ACC112 (cell line): ENCODE results near the gene RBM6.
"Not testable (repeated sequence)": the region's sequence is repeated elsewhere in the genome, so short reads cannot be mapped to it uniquely, and the experiment has no call there.

Experiments
- H2AFZ ChIP-seq: fragments of 200-600 bp; sonication (generic); one replicate; pipeline ENCODE4 v1.6.0; 2017; ENCODE audit warnings: antibody characterized with exemption, low read length; ENCODE audit not compliant: unreplicated experiment
- H3K27ac ChIP-seq: fragments of 200-600 bp; sonication (generic); 2 replicates; pipeline ENCODE4 v1.5.1; 2014; ENCODE audit warnings: low read depth, mild to moderate bottlenecking, antibody characterized with exemption, low read length, moderate library complexity
- H3K27me3 ChIP-seq: fragments of 200-600 bp; sonication (generic); 2 replicates; pipeline ENCODE4 v1.6.1; 2014; ENCODE audit warnings: mild to moderate bottlenecking, antibody characterized with exemption, low read length, moderate library complexity, mixed read lengths; ENCODE audit not compliant: insufficient read depth
- H3K36me3 ChIP-seq: fragments of 200-600 bp; sonication (generic); 2 replicates; pipeline ENCODE4 v1.6.1; 2016; ENCODE audit warnings: mild to moderate bottlenecking, antibody characterized with exemption, low read length, moderate library complexity, mixed read lengths; ENCODE audit not compliant: insufficient read depth
- H3K4me1 ChIP-seq: fragments of 200-600 bp; sonication (generic); one replicate; pipeline ENCODE4 v1.6.1; 2016; ENCODE audit warnings: low read length, mixed read lengths; ENCODE audit not compliant: insufficient read depth, unreplicated experiment, control insufficient read depth
- H3K4me3 ChIP-seq: fragments of 200-600 bp; sonication (generic); 2 replicates; pipeline ENCODE4 v1.5.1; 2014; ENCODE audit warnings: mild to moderate bottlenecking, low read depth, low read length
- H3K79me2 ChIP-seq: fragments of 200-600 bp; sonication (generic); one replicate; pipeline ENCODE4 v1.6.0; 2016; ENCODE audit warnings: low read length; ENCODE audit not compliant: control insufficient read depth, unreplicated experiment, insufficient read depth

The RBM6 gene

GRCh38 chr3:49924683-49925082 lies 15.3 kb upstream of the RBM6 start:
- Histone ChIP-seq H2AFZ (no peak overlapping the region), H3K27me3 (no peaks in the 10 kb centered on the region), H3K4me1 (peaks cover 15% of the 10 kb centered on the region), H3K79me2 (peaks cover 8% of the 10 kb centered on the region), H3K36me3 (no peaks in the 10 kb centered on the region), H3K4me3 (no peak overlapping the region), H3K27ac (peak overlapping the region; percentile 47; the same call in 1 of the 2 replicates)

DNA sequence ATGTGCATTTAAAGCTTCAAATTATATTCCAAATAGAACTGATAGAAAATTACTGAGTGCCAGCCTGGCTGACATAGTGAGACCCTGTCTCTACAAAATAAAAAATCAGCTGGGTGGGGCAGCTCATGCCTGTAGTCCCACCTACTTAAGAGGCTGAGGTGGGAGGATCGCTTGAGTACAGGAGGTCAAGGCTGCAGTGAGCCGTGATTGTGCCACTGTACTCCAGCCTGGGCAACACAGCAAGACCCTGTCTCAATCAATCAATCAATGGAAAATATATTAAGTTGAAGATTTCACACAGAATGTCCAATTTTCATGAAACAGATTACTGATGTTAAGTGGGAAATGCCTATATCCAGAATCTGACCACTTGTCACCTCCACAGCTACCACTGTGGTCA lies 14.5 kb upstream of the RBM6 start:
- H2AFZ ChIP-seq = no peak overlapping the region
- no peaks in the 10 kb centered on the region for H3K36me3 ChIP-seq
- H3K4me1 ChIP-seq = peaks cover 20% of the 10 kb centered on the region
- no peaks in the 10 kb centered on the region for H3K27me3 ChIP-seq
- H3K27ac ChIP-seq = no peak overlapping the region
- H3K79me2 ChIP-seq = peaks cover 8% of the 10 kb centered on the region
- no peak overlapping the region for H3K4me3 ChIP-seq

GRCh38 chr3:49926117-49926728 lies 13.7 kb upstream of the RBM6 start:
- H3K4me1 ChIP-seq = peaks cover 20% of the 10 kb centered on the region

GRCh38 chr3:49927798-49928197 lies 12.2 kb upstream of the RBM6 start:
- Histone ChIP-seq H3K4me1 (peaks cover 20% of the 10 kb centered on the region), H3K27ac (no peak overlapping the region), H2AFZ (no peak overlapping the region), H3K27me3 (no peaks in the 10 kb centered on the region), H3K79me2 (peaks cover 8% of the 10 kb centered on the region), H3K36me3 (no peaks in the 10 kb centered on the region), H3K4me3 (no peak overlapping the region; the same call in 1 of the 2 replicates)

More at GRCh38 chr3:49926117-49926728, 13.7 kb upstream of the RBM6 start:
- Histone ChIP-seq H3K36me3 (no peaks in the 10 kb centered on the region), H3K27ac (no peak overlapping the region), H3K4me3 (no peak overlapping the region), H3K27me3 (no peaks in the 10 kb centered on the region), H2AFZ (no peak overlapping the region), H3K79me2 (peaks cover 8% of the 10 kb centered on the region)

- H3K27ac ChIP-seq = no peak overlapping the region
- H3K36me3 ChIP-seq = no peaks in the 10 kb centered on the region
- H3K4me3 ChIP-seq = peak overlapping the region; percentile 85
- H3K27me3 ChIP-seq = no peaks in the 10 kb centered on the region
- H2AFZ ChIP-seq = no peak overlapping the region
- peaks cover 8% of the 10 kb centered on the region for H3K79me2 ChIP-seq
- peaks cover 20% of the 10 kb centered on the region for H3K4me1 ChIP-seq
Measured at GRCh38 chr3:49928481-49929017, 11.4 kb upstream of the RBM6 start.

GRCh38 chr3:49929291-49930167 lies 10.4 kb upstream of the RBM6 start, which contains the start of gene MON1A:
Gene MON1A, minus strand, starts transcription at chr3:49929811. Its CDS starts 16,465 bp downstream, at chr3:49913346.
- Histone ChIP-seq H3K79me2 (peaks cover 5% of the 10 kb centered on the region), H3K27me3 (no peaks in the 10 kb centered on the region), H3K4me1 (peaks cover 14% of the 10 kb centered on the region), H3K27ac (peak within 1 kb of the TSS; percentile 5; the same call in 1 of the 2 replicates), H2AFZ (peak within 1 kb of the TSS; percentile 84), H3K36me3 (no peaks in the 10 kb centered on the region), H3K4me3 (peak within 1 kb of the TSS; percentile 85)

- H2AFZ ChIP-seq = peak overlapping the region; percentile 70
- H3K79me2 ChIP-seq = peaks cover 5% of the 10 kb centered on the region
- H3K27me3 ChIP-seq = no peaks in the 10 kb centered on the region
- H3K27ac ChIP-seq = peak overlapping the region; percentile 5; the same call in 1 of the 2 replicates
- H3K36me3 ChIP-seq = no peaks in the 10 kb centered on the region
- H3K4me3 ChIP-seq = peak overlapping the region; percentile 85
- peaks cover 13% of the 10 kb centered on the region for H3K4me1 ChIP-seq
Measured at GRCh38 chr3:49930168-49930690, 9.7 kb upstream of the RBM6 start.

- Histone ChIP-seq H2AFZ (peak overlapping the region; percentile 70), H3K4me3 (no peak overlapping the region), H3K27ac (no peak overlapping the region), H3K27me3 (no peaks in the 10 kb centered on the region), H3K36me3 (no peaks in the 10 kb centered on the region), H3K4me1 (peaks cover 13% of the 10 kb centered on the region), H3K79me2 (peaks cover 5% of the 10 kb centered on the region)
Measured at GRCh38 chr3:49930922-49931321, 9.0 kb upstream of the RBM6 start.

DNA sequence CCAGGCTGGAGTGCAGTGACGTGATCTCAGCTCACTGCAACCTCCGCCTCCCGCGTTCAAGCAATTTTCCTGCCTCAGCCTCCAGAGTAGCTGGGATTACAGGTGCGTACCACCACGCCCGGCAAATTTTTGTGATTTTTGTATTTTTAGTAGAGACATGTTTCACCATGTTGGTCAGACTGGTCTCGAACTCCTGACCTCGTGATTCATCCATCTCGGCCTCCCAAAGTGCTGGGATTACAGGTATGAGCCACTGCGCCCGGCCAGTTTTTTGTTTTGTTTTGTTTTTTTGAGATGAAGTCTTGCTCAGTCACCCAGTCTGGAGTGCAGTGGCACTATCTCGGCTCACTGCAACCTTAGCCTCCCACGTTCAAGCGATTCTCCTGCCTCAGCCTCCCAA lies 7.7 kb upstream of the RBM6 start:
- H2AFZ ChIP-seq, H3K27me3 ChIP-seq, H3K27ac ChIP-seq, H3K79me2 ChIP-seq, H3K4me3 ChIP-seq, H3K36me3 ChIP-seq: not testable (repeated sequence)
- peaks cover 13% of the 10 kb centered on the region for H3K4me1 ChIP-seq

DNA sequence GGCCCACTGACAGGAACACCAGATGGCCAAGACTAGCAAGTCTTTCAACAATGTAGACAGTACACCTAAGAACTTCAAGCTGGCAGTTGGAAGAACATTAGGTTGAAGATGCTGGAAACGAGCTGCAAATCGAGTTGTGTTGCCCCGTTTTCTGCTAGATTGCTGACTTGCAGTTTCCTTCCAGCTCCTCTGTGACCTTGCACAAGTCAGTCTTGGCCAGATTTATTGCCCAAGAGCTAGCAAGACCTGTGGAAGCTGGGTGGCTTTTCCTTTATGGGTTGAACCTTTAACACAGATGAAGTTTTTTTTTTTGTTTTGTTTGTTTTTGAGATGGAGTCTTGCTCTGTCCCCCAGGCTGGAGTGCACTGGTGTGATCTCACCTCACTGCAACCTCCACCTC lies 2.9 kb upstream of the RBM6 start:
- Histone ChIP-seq H3K27ac (no peak overlapping the region), H3K27me3 (no peaks in the 10 kb centered on the region), H3K4me3 (no peak overlapping the region), H2AFZ (no peak overlapping the region), H3K36me3 (no peaks in the 10 kb centered on the region), H3K79me2 (peaks cover 16% of the 10 kb centered on the region), H3K4me1 (peaks cover 6% of the 10 kb centered on the region)
